CD14-positive monocyte (primary cell): ENCODE results near the gene ACLY. TPM values are rescaled to one million over a fixed set of nuclear protein-coding genes. Genes with fewer than 3 reads are reported as not detected.

Source experiments
- DNase-seq, 3 donors: peaks; one replicate each; pipeline ENCODE4 v3.0.0-alpha.2; 2011 to 2022
- H2AFZ ChIP-seq: 2 replicates; pipeline ENCODE4 v1.6.0; 2012; ENCODE audit warnings: mild to moderate bottlenecking, low read depth, low read length, inconsistent platforms; ENCODE audit not compliant: insufficient read depth, poor library complexity, severe bottlenecking
- H3K27ac ChIP-seq, 2 donors: 1 replicate in 1 of 2; 2 replicates in 1 of 2; pipeline ENCODE4 v1.5.1; 2012 to 2013; ENCODE audit warnings: low read length in 2 of 2, control low read depth in 1 of 2, inconsistent platforms in 1 of 2, low read depth in 1 of 2, mild to moderate bottlenecking in 1 of 2
- H3K27me3 ChIP-seq, 2 donors: one replicate each; pipeline versions ENCODE4 v1.6.0 to v1.6.1; 2011 to 2013; ENCODE audit warnings: low read length in 2 of 2; ENCODE audit not compliant: control insufficient read depth in 2 of 2, insufficient read depth in 2 of 2
- H3K36me3 ChIP-seq, 2 donors: replicated peaks in 1 of 2; 1 replicate in 1 of 2; 2 replicates in 1 of 2; pipeline versions ENCODE4 v1.5.1 to v1.6.1; 2012 to 2013; ENCODE audit warnings: low read length in 2 of 2, control low read depth in 1 of 2, inconsistent platforms in 1 of 2, mild to moderate bottlenecking in 1 of 2; ENCODE audit not compliant: insufficient read depth in 2 of 2, control insufficient read depth in 1 of 2
- H3K4me1 ChIP-seq, 2 donors: 1 replicate in 1 of 2; 2 replicates in 1 of 2; pipeline versions ENCODE4 v1.5.1 to v1.6.1; 2012 to 2013; ENCODE audit warnings: low read length in 2 of 2, control low read depth in 1 of 2, inconsistent platforms in 1 of 2, mild to moderate bottlenecking in 1 of 2, moderate library complexity in 1 of 2; ENCODE audit not compliant: insufficient read depth in 2 of 2, control insufficient read depth in 1 of 2
- H3K4me2 ChIP-seq: replicated peaks from 2 replicates; pipeline ENCODE3; 2012; ENCODE audit warnings: low read length, moderate library complexity, mild to moderate bottlenecking; ENCODE audit not compliant: poor library complexity, severe bottlenecking; ENCODE audit errors: extremely low read depth
- H3K4me3 ChIP-seq, 3 experiments: fragments of 200-600 bp in 1 of 3; sonication (generic) in 1 of 3; replicated peaks in 1 of 3; 1 replicate in 2 of 3; 2 replicates in 1 of 3; pipeline ENCODE4 v1.5.1; 2011 to 2013; ENCODE audit warnings: low read length in 3 of 3, mild to moderate bottlenecking in 3 of 3, control low read depth in 2 of 3, low read depth in 2 of 3, inconsistent platforms in 1 of 3, moderate library complexity in 1 of 3
- H3K79me2 ChIP-seq: 2 replicates; pipeline ENCODE4 v1.6.0; 2012; ENCODE audit warnings: mild to moderate bottlenecking, control low read depth, inconsistent platforms, low read length, moderate library complexity; ENCODE audit not compliant: insufficient read depth
- H3K9ac ChIP-seq: 2 replicates; pipeline ENCODE4 v1.6.0; 2017; ENCODE audit warnings: low read length, mild to moderate bottlenecking; ENCODE audit not compliant: insufficient read depth, poor library complexity, severe bottlenecking
- H3K9me3 ChIP-seq, 2 donors: replicated peaks in 1 of 2; 1 replicate in 1 of 2; 2 replicates in 1 of 2; pipeline versions ENCODE4 v1.5.1 to v1.6.1; 2012 to 2013; ENCODE audit warnings: low read length in 2 of 2, control low read depth in 1 of 2; ENCODE audit not compliant: control insufficient read depth in 1 of 2, insufficient read depth in 1 of 2
- H4K20me1 ChIP-seq: 2 replicates; pipeline ENCODE4 v1.6.0; 2012; ENCODE audit warnings: mild to moderate bottlenecking, low read length, control low read depth, moderate library complexity; ENCODE audit not compliant: insufficient read depth
- H3K27ac Mint-ChIP-seq, 7 donors: one replicate each; pipeline ENCODE4 v1.8.0; 2020; ENCODE audit warnings: mild to moderate bottlenecking in 7 of 7, mixed read lengths in 7 of 7, moderate library complexity in 6 of 7, inconsistent platforms in 2 of 7
- H3K27me3 Mint-ChIP-seq, 3 donors: one replicate each; pipeline ENCODE4 v1.8.0; 2021 to 2022; ENCODE audit warnings: low read depth in 3 of 3, mild to moderate bottlenecking in 3 of 3, mixed read lengths in 3 of 3, moderate library complexity in 3 of 3, inconsistent platforms in 1 of 3
- H3K36me3 Mint-ChIP-seq, 2 donors: one replicate each; pipeline ENCODE4 v1.8.0; 2020; ENCODE audit warnings: mixed read lengths in 2 of 2, inconsistent platforms in 1 of 2, mild to moderate bottlenecking in 1 of 2
- H3K4me1 Mint-ChIP-seq: one replicate; pipeline ENCODE4 v1.8.0; 2020; ENCODE audit warnings: mild to moderate bottlenecking, mixed read lengths
- H3K4me3 Mint-ChIP-seq, 2 donors: one replicate each; pipeline ENCODE4 v1.8.0; 2020; ENCODE audit warnings: mild to moderate bottlenecking in 2 of 2, mixed read lengths in 2 of 2, moderate library complexity in 1 of 2
- H3K9me3 Mint-ChIP-seq, 7 donors: one replicate each; pipeline ENCODE4 v1.8.0; 2020 to 2022; ENCODE audit warnings: mixed read lengths in 7 of 7, mild to moderate bottlenecking in 6 of 7, moderate library complexity in 6 of 7, inconsistent platforms in 2 of 7
- WGBS: methylation state at CpG from one replicate; pipeline ENCODE4 v1.1.5; 2013; ENCODE audit warnings: missing lambda C conversion rate; ENCODE audit not compliant: insufficient coverage; 5-methylcytosine and 5-hydroxymethylcytosine counted together
- intact Hi-C, 2 donors: fragments of 100-400 bp; cut with micrococcal nuclease; formaldehyde crosslinking; loops; one replicate each; pipeline versions ENCODE4 v1.15.0 to v1.15.1; 2023
- polyA plus RNA-seq, 3 donors: library from polyadenylated mRNA; depleted of rRNA in 1 of 3; unstranded in 2 of 3; stranded (reverse) in 1 of 3; fragments of 300-500 nt in 2 of 3; fragments of >200 nt in 1 of 3; fragmentation: Illumina TruSeq in 2 of 3; gene quantifications; 1 replicate in 2 of 3; 2 replicates in 1 of 3; pipeline ENCODE4 v1.2.3, GENCODE V29; 2012 to 2021
- TF ChIP-seq, protein P1 (sequence below): fragments of 200-600 bp; IDR thresholded peaks from one replicate; pipeline ENCODE4 v1.8.0; 2022; ENCODE audit warnings: antibody characterized with exemption, mild to moderate bottlenecking

Gene ACLY
- polyA plus RNA-seq, 3 donors, result 41.0 to 48.3 (median 45.1) TPM

GRCh38 chr17:41962111-41962510, 43.4 kb upstream of the ACLY start:
- H4K20me1 ChIP-seq, result peaks cover 2% of the 10 kb centered on the region
- Mint-ChIP-seq H3K36me3 (no peaks in the 10 kb centered on the region), H3K27me3 (peaks cover 0 to 2% (median 0%) of the 10 kb centered on the region in 3 donors), H3K27ac (no peak overlapping the region), H3K4me3 (no peak overlapping the region), H3K9me3 (no peaks in the 10 kb centered on the region), H3K4me1 (peaks cover 31% of the 10 kb centered on the region)
- no peak for DNase-seq
- WGBS, result 100% methylated on average over 1 of the region's 5 CpGs
- no peak overlapping the region for H3K4me2 ChIP-seq
- H2AFZ ChIP-seq, result no peak overlapping the region
- TF ChIP-seq, protein P1, sequence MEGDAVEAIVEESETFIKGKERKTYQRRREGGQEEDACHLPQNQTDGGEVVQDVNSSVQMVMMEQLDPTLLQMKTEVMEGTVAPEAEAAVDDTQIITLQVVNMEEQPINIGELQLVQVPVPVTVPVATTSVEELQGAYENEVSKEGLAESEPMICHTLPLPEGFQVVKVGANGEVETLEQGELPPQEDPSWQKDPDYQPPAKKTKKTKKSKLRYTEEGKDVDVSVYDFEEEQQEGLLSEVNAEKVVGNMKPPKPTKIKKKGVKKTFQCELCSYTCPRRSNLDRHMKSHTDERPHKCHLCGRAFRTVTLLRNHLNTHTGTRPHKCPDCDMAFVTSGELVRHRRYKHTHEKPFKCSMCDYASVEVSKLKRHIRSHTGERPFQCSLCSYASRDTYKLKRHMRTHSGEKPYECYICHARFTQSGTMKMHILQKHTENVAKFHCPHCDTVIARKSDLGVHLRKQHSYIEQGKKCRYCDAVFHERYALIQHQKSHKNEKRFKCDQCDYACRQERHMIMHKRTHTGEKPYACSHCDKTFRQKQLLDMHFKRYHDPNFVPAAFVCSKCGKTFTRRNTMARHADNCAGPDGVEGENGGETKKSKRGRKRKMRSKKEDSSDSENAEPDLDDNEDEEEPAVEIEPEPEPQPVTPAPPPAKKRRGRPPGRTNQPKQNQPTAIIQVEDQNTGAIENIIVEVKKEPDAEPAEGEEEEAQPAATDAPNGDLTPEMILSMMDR, result no peak
- no peak overlapping the region for H3K27ac ChIP-seq
- no peak overlapping the region for H3K9ac ChIP-seq
- H3K79me2 ChIP-seq, result peaks cover 2% of the 10 kb centered on the region
- no peaks in the 10 kb centered on the region for H3K27me3 ChIP-seq
- H3K4me3 ChIP-seq, result no peak overlapping the region
- no peaks in the 10 kb centered on the region for H3K36me3 ChIP-seq
- peaks cover 10 to 22% of the 10 kb centered on the region in 2 donors for H3K4me1 ChIP-seq
- no peaks in the 10 kb centered on the region for H3K9me3 ChIP-seq
- intact Hi-C loops, result loop anchor here in 1 of 2 donors (2.0 kb wide), 1 partner anchor 155 kb away; no protein-coding TSS in a partner anchor

DNA sequence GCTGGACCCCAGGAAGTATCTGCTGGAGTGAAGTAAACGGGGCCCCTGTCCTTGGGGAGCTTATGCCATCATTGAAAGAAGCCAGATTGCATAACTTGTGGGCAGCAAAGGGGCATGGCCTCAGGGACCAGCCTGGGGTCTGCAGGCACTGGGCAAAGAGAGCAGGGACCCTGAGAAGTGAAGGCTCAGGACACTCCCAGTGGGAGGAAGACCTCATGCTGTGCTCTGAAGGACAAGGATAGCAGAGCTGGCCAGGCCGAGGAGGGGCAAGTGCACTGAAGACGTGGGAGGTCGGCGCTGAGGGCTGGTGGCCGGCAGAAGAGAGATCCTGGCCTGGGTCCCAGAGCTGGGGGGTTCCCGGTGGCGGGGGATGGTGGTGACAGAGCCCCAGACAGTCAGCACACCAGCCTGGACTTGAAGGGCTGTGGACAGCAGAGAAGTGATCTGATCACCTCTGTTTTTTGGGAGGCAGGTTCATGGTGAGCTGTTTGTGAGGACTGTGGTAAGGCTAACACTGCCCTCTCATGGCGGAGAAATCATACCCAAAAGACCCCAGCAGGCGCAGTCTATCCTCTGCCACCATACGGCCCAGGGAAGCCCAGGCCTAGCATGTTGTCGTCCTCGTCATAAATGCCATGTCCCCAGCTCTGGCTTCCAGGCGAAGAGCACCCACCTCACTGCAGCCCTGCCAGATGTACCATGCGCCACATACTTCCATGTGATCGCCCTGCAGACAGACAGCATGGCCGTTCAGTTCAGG, 40.8 kb upstream of the ACLY start:
- Histone ChIP-seq H3K36me3 (no peaks in the 10 kb centered on the region), H3K9ac (no peak overlapping the region), H3K27me3 (no peaks in the 10 kb centered on the region), H3K79me2 (no peaks in the 10 kb centered on the region), H3K9me3 (no peaks in the 10 kb centered on the region), H3K4me1 (peaks cover 0 to 7% of the 10 kb centered on the region in 2 donors), H2AFZ (peak overlapping the region; percentile 4), H3K4me3 (no peak overlapping the region), H3K27ac (no peak overlapping the region), H4K20me1 (no peaks in the 10 kb centered on the region), H3K4me2 (no peak overlapping the region)
- Mint-ChIP-seq H3K36me3 (no peaks in the 10 kb centered on the region), H3K9me3 (no peaks in the 10 kb centered on the region), H3K27ac (peak overlapping the region in 2 of 7 donors; percentile 44 to 57), H3K4me1 (peaks cover 16% of the 10 kb centered on the region), H3K27me3 (no peaks in the 10 kb centered on the region), H3K4me3 (peak overlapping the region in 1 of 2 donors; percentile 16)
- 66% methylated on average over 16 of the region's 17 CpGs for WGBS
- intact Hi-C loops, result no loop called here
- TF ChIP-seq, protein P1, result no peak
- DNase-seq, result peak in 1 of 3 donors; percentile 9
